ENCODE results near the gene STK10.

The STK10 gene

GRCh38 chr5:172183881-172184280, 4.1 kb downstream of the STK10 start:
- no peak for DNase-seq (ENCODE audit: low read depth)
- no peak for TF ChIP-seq CTCF (IDR thresholded peaks at IDR 0.05; ENCODE audit: low read depth, low read length, missing control alignments)
- in situ Hi-C loops (cut with HindIII; ENCODE audit: low sequenced_read_pairs) = no loop called here
- H3K4me3 ChIP-seq (ENCODE audit: low read depth, low read length) = no peak overlapping the region

- no peak for DNase-seq (ENCODE audit: low read depth)
- no peak overlapping the region for H3K4me3 ChIP-seq (ENCODE audit: low read depth, low read length)
- TF ChIP-seq CTCF (IDR thresholded peaks at IDR 0.05; ENCODE audit: low read depth, low read length, missing control alignments) = no peak
- in situ Hi-C loops (cut with HindIII; ENCODE audit: low sequenced_read_pairs) = no loop called here
Measured at GRCh38 chr5:172182291-172182690, 5.7 kb downstream of the STK10 start.

DNA sequence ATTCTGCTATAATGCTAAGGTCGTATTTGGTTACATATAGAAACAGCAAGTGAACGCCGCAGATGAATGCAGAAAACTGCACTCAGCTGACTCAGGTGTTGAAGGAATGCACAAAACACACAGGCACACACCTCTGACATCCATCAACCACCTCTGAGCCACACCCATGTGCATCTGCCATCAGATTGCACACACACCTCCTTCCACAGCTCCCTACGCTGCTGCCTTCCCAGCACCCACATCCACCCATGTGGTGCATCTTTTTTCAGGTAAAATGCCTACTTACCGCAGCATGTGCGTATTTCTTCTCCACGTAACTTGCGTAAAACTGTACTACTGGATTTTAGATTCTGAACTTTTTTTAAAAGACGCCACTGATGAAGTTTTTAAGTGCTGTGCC, 7.1 kb downstream of the STK10 start:
- no peak for DNase-seq (ENCODE audit: low read depth)
- no peak overlapping the region for H3K4me3 ChIP-seq (ENCODE audit: low read depth, low read length)
- no peak for TF ChIP-seq CTCF (IDR thresholded peaks at IDR 0.05; ENCODE audit: low read depth, low read length, missing control alignments)
- in situ Hi-C loops (cut with HindIII; ENCODE audit: low sequenced_read_pairs) = no loop called here

- in situ Hi-C loops (cut with HindIII; ENCODE audit: low sequenced_read_pairs) = loop anchor here (10.0 kb wide), 1 partner anchor 754 kb away; no protein-coding TSS in a partner anchor
- peak; percentile 60 for DNase-seq (ENCODE audit: low read depth)
- no peak overlapping the region for H3K4me3 ChIP-seq (ENCODE audit: low read depth, low read length)
- no peak for TF ChIP-seq CTCF (IDR thresholded peaks at IDR 0.05; ENCODE audit: low read depth, low read length, missing control alignments)
Measured at GRCh38 chr5:172178991-172179989, 8.7 kb downstream of the STK10 start.

- in situ Hi-C loops (cut with HindIII; ENCODE audit: low sequenced_read_pairs) = loop anchor here (10.0 kb wide), 1 partner anchor 754 kb away; no protein-coding TSS in a partner anchor
- H3K4me3 ChIP-seq (ENCODE audit: low read depth, low read length) = no peak overlapping the region
- TF ChIP-seq CTCF (IDR thresholded peaks at IDR 0.05; ENCODE audit: low read depth, low read length, missing control alignments) = no peak
- no peak for DNase-seq (ENCODE audit: low read depth)
Measured at GRCh38 chr5:172178301-172178987, 9.6 kb downstream of the STK10 start.

- no peak for TF ChIP-seq CTCF (IDR thresholded peaks at IDR 0.05; ENCODE audit: low read depth, low read length, missing control alignments)
- in situ Hi-C loops (cut with HindIII; ENCODE audit: low sequenced_read_pairs) = loop anchor here (10.0 kb wide), 1 partner anchor 752 kb away; no protein-coding TSS in a partner anchor
Measured at GRCh38 chr5:172177176-172177575, 10.8 kb downstream of the STK10 start.

More at GRCh38 chr5:172177176-172177575, 10.8 kb downstream of the STK10 start:
- H3K4me3 ChIP-seq (ENCODE audit: low read depth, low read length) = no peak overlapping the region
- no peak for DNase-seq (ENCODE audit: low read depth)

Measured in astrocyte of the cerebellum (primary cell).